ENCODE results near the gene C19orf67.

The C19orf67 gene

GRCh38 chr19:14081797-14082674 lies 3.5 kb downstream of the C19orf67 start:
- DNase-seq (ENCODE audit: low read depth in 2 of 2): no peak

- DNase-seq (ENCODE audit: low read depth in 2 of 2): peak; percentile 99
Measured at GRCh38 chr19:14080887-14081796, 4.4 kb downstream of the C19orf67 start.

DNA sequence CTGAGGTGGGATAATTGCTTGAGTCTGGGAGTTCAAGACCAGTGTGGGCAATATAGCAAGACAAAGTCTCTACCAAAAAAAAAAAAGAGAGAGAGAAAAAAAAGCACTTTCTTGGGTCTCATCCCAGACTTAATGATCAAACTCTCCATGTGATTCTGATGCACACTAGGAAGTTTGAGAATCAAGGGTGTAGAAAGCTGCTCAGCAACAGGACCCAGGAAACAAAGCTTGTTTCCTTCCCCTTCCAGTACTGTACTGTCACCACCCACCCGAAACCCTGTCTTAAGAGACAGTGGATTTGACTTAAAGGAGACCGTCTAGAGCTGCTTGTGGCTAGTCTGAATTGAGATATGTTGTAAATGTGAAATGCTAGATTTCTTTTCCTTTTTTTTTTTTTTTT lies 7.2 kb downstream of the C19orf67 start:
- no peak for DNase-seq (ENCODE audit: low read depth in 2 of 2)

- no peak for DNase-seq (ENCODE audit: low read depth in 2 of 2)
Measured at GRCh38 chr19:14073925-14074838, 11.4 kb downstream of the C19orf67 start.

DNA sequence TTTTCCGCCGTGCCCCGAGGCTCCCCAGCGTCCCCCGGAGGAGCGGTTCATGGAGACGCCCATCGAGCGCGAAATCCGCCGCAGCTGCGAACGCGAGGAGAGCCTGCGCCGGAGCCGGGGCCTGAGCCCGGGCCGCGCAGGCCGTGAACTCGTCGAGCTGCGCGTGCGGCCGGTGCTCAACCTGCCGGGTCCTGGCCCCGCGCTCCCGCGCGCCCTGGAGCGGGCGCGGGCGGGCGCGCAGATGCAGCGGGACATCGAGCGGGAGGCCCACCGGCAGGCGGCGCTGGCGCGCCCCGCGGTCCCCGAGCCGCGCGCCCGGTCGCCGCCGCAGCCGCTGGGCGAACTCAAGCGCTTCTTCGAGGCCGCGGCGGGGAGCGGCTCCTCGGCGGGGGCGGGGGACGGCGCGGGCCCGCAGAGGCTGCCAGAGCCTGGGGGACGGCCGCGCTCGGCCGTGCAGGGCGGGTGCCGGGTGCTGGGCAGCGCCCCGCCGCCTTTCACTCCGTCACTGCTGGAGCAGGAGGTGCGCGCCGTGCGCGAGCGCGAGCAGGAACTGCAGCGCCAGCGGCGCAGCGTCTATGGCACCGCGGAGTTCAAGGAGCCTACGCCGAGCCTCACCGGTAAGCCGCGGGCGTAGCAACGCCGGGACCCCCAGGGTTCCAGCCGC lies 12.2 kb downstream of the C19orf67 start:
- peak in 1 of 2 donors; percentile 36 for DNase-seq (ENCODE audit: low read depth in 2 of 2)

DNA sequence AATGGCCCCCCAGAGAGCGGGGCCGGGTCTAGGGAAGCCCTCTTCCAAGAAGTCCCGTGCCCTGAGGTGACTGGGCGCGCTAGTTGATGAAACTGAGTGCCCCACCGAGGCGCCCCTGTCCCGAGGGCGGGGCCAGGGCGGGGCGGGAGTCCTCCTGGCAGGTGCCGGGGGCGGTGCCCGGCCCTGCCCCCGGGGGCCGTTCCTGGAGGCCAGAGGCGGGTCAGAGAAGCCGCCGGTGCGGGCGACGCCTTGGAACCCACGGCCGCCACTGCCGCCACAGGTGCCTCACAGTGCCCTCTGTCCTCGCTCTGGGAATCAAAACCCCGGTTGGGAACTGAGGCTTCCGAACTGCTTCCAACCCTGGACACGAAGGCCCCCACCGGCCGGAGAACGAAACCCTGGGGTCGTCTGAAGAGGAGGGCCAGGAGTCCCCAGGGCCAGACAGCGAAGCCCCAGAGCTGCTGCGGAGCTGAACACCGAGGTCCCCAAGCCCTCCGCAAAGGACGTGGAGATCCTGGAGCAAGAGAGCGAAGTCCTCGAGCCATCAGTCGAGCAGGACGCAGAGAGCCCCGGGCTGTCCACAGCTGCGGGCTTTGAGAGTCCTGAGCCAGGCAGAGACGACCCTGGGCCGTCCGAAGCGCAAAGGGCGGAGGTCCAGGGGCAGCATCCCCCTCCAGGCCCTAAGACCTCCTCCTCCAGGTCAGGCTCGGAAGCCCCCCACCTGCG lies 12.9 kb downstream of the C19orf67 start, which contains the start of gene MISP3:
TSS of gene MISP3 (plus strand) at position 252 of the 726 bp plus-strand sequence. CDS start 524 bp downstream, outside the sequence.
- no peak for DNase-seq (ENCODE audit: low read depth in 2 of 2)

DNA sequence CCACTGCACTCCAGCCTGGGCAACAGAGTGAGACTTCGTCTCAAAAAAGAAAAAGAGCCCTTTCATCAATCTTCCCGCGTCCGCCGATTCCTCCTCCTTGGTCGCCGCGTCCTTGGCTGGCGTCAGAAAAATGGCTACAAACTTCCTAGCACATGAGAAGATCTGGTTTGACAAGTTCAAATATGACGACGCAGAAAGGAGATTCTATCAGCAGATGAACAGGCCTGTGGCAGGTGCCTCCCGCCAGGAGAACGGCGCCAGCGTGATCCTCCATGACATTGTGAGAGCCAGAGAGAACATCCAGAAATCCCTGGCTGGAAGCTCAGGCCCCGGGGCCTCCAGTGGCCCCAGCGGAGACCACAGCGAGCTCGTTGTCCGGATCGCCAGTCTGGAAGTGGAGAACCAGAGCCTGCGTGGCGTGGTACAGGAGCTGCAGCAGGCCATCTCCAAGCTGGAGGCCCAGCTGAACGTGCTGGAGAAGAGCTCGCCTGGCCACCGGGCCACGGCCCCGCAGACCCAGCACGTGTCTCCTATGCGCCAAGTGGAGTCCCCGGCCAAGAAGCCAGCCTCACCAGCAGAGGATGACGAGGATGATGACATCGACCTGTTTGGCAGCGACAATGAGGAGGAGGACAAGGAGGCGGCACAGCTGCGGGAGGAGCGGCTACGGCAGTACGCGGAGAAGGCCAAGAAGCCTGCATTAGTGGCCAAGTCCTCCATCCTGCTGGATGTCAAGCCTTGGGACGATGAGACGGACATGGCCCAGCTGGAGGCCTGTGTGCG lies 15.1 kb downstream of the C19orf67 start:
- no peak for DNase-seq (ENCODE audit: low read depth in 2 of 2)

GRCh38 chr19:14066134-14066533 lies 19.4 kb downstream of the C19orf67 start:
- no peak for DNase-seq (ENCODE audit: low read depth in 2 of 2)

DNA sequence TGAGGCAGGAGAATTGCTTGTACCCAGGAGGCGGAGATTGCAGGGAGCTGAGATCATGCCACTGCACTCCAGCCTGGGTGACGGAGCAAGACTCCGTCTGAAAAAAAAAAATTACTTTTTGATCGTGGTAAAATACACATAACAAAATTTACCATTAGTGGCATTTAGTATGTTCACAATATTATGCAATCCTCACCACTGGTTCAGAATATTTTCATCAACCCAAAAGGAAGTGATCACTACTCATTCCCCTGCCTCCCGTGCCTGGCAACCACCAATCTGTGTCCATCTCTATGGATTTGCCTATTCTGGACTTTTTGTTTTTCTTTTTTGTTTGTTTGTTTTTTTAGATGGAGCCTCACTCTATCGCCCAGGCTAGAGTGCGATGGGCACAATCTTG lies 22.5 kb downstream of the C19orf67 start:
- DNase-seq (ENCODE audit: low read depth in 2 of 2): no peak

DNA sequence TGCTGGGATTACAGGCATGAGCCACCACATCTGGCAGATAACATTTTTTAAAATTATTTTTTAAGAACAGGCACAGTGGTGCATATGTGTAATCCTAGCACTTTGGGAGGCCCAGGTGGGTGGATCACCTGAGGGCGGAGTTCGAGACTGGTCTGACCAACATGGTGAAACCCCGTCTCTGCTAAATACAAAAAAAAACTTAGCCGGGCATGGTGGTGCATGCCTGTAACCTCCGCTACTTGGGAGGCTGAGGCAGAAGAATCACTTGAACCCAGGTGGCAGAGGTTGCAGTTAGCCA lies 23.1 kb downstream of the C19orf67 start:
- no peak for DNase-seq (ENCODE audit: low read depth in 2 of 2)

GRCh38 chr19:14061751-14062557 lies 23.6 kb downstream of the C19orf67 start, which contains the start of gene PALM3:
Gene PALM3 (minus strand): TSS chr19:14062076. CDS start chr19:14061980, 96 bp downstream.
- DNase-seq (ENCODE audit: low read depth in 2 of 2): no peak

DNA sequence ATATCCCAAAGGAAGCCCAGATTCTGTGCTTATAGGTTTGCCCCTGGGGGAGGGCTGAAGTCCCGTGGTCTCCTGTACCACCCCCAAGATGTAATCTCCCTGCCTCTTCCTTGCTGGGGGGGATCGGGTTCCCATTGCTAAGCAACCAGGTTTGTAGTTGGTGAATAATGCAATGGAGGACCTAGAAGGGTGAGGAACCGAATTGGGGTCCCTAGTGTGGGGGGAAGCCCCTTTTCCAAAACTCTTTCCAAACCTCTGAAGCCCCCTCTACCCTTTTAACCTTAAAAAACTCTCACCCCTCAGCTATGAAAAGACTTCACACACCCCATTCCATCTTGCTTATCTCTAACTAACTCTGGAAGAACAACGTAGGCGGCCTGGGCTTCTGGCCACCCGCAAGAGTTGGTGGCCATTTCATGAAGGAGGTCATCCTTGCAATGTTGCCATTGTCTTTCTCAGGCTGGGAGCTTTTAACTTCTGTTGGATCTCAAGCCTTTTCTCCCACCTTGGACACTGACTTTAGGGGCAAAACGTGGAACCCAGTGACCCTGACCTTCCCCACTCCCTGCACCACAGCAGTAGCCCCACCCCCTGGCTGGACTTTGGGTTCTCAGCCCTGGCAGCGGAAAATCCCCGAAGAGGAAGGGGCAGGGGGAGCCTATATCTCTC lies 24.4 kb downstream of the C19orf67 start:
- no peak for DNase-seq (ENCODE audit: low read depth in 2 of 2)

DNA sequence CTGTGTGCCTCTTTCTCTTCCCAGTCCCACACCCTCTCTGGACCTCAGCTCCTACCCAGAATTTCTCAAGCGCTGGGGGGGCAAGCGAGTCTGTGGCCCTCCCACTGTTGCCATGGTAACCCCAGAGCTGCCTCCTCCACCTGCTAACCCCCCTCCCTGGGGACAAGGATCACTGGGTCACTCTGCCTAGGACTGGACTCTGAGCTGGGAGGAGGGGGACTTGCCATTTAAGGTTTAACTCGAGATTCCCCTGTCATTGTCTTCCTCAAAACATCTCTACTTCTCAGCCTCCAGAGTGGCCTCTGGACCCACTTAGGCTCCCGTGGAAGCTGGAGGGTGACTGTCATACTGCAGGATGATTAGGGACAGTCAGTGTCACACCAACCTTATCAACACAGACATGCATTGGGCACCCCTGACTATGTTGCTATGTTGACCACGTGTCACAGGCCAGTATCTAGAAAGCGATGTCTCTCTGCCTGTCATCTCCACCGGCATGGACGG lies 25.9 kb downstream of the C19orf67 start:
- no peak for DNase-seq (ENCODE audit: low read depth in 2 of 2)

DNA sequence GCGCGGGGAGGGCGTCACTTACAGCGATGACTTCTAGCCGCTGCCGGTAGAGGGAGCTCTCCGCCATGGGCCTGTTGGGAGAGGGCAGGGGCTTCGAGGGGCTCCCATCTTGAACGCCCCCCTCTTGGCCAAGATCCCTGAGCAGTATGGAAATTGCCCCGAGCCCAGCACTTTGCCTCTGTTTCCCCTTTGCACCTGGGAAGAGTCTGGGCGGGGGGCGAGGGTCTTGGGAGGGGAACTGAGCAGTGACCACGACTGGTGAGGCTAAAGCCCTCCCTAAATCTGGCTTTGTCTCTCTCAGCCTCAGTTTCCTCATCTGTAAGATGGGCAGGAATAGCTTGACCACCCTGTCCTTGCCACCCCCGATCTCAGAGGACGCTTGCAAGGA lies 26.5 kb downstream of the C19orf67 start:
- no peak for DNase-seq (ENCODE audit: low read depth in 2 of 2)

DNA sequence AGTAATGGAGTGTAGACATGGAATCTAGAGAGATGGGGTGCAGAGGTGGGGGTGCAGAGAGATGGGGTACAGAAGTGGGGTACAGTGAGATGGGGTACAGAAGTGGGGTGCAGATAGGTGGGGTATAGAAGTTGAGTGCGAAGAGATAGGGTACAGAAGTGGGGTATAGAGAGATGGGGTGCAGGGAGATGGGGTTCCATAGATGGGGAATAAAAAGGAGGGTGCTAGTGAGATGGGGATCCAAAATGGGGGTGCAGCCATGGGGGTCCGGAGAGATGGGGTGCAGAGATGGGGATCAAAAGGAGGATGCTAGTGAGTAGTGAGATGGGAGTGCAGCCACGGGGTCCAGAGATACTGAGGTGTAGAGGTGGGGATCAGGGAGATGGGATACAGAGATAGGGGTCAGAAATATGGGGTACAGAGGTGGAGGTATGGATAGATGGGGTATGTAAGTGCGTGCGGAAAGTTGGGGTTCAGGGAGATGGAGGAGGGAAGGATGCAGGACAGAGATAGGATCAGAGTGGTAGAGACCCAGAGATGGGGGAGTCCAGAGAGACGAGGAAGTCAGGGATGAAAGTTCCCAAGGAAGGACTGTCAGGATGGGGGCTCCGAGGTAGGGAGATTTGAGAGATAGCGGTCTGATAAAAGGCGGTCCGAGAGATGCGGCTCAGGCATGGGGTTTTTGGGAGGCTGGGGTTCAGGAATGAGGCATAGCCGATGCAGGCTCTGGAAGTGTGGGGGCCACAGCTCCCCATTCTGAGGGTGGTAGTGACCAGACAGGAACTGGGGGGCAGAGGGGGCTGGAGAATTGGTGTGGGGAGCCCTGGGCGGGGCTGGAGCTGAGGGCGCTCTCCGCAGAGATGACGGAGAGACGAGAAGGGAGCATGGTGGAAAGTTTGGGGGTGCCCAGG lies 27.1 kb downstream of the C19orf67 start:
- DNase-seq (ENCODE audit: low read depth in 2 of 2): no peak

DNA sequence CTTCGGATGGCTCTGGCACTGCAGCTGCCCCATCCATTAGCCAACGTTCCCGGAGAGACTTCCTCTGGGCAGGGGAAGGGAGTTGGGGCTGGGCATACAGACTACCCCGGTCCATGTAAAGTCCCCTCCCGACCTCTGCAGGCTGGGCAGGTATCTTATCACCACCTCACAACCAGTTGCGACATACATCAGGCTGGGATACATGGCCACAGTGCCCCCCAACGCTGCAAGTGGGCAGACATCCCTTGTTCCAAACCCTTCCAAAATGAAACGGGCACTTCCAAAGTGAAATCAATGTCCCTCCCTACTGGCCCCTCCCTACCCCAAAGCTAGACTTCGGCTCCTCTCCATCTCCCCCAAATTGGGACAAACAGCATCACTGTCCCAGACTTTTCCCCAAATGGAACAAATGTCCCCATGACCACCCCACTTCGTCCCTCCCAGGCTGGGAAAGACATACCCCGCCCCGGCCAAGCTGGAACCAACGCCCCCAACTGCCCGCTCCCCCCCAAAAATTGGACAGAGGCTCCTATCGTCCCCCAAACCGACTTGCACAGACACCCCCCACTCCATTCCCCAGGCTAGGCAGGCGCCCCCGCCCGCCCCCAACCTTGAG lies 28.7 kb downstream of the C19orf67 start:
- DNase-seq (ENCODE audit: low read depth in 2 of 2): no peak
